H9 (cell line): Measurements from ENCODE around the gene HDLBP. TPM values are rescaled to one million over a fixed set of nuclear protein-coding genes. Genes with fewer than 3 reads are reported as not detected.
A peak's percentile ranks its signal among the peaks of the same experiment; 100 is the strongest.

Experiments used
- DNase-seq: peaks from one replicate; pipeline ENCODE4 v3.0.0-alpha.2; 2017
- H2AFZ ChIP-seq: one replicate; pipeline ENCODE4 v1.6.1; 2013; ENCODE audit warnings: mild to moderate bottlenecking, low read length, control low read depth, moderate library complexity
- H2AK5ac ChIP-seq: 2 replicates; pipeline ENCODE4 v1.6.1; 2013; ENCODE audit warnings: low read length, control low read depth, mixed read lengths; ENCODE audit not compliant: insufficient read length
- H2BK120ac ChIP-seq: one replicate; pipeline ENCODE4 v1.6.1; 2013; ENCODE audit warnings: low read depth, mild to moderate bottlenecking, low read length, control low read depth, inconsistent platforms; ENCODE audit not compliant: poor library complexity, severe bottlenecking
- H2BK12ac ChIP-seq: 2 replicates; pipeline ENCODE4 v1.6.1; 2013; ENCODE audit warnings: low read length, control low read depth, mixed read lengths, low read depth; ENCODE audit not compliant: insufficient read length
- H2BK15ac ChIP-seq: 2 replicates; pipeline ENCODE4 v1.6.1; 2013; ENCODE audit warnings: low read depth, low read length, control low read depth
- H2BK20ac ChIP-seq: one replicate; pipeline ENCODE4 v1.6.1; 2013; ENCODE audit warnings: low read depth, mild to moderate bottlenecking, low read length, control low read depth, inconsistent platforms; ENCODE audit not compliant: poor library complexity, severe bottlenecking
- H2BK5ac ChIP-seq: 2 replicates; pipeline ENCODE4 v1.6.1; 2013; ENCODE audit warnings: low read length, control low read depth, mixed read lengths; ENCODE audit not compliant: insufficient read length
- H3K14ac ChIP-seq: 2 replicates; pipeline ENCODE4 v1.6.1; 2013; ENCODE audit warnings: low read length, control low read depth; ENCODE audit not compliant: insufficient read depth
- H3K18ac ChIP-seq: 2 replicates; pipeline ENCODE4 v1.6.1; 2013; ENCODE audit warnings: low read depth, mild to moderate bottlenecking, mixed read lengths, low read length, control low read depth; ENCODE audit not compliant: insufficient read length
- H3K23ac ChIP-seq: 2 replicates; pipeline ENCODE4 v1.6.1; 2013; ENCODE audit warnings: low read length, control low read depth, mixed read lengths, low read depth; ENCODE audit not compliant: insufficient read length
- H3K23me2 ChIP-seq: 2 replicates; pipeline ENCODE4 v1.6.1; 2013; ENCODE audit warnings: low read depth, mild to moderate bottlenecking, mixed read lengths, low read length, control low read depth; ENCODE audit not compliant: insufficient read length, poor library complexity, severe bottlenecking
- H3K27ac ChIP-seq: 2 replicates; pipeline ENCODE4 v1.5.1; 2013; ENCODE audit warnings: low read length, control low read depth, mixed read lengths, low read depth; ENCODE audit not compliant: insufficient read length
- H3K27me3 ChIP-seq: 2 replicates; pipeline ENCODE4 v1.6.1; 2013; ENCODE audit warnings: low read length, control low read depth, inconsistent platforms; ENCODE audit not compliant: insufficient read depth
- H3K4ac ChIP-seq: 2 replicates; pipeline ENCODE4 v1.6.1; 2013; ENCODE audit warnings: low read depth, mild to moderate bottlenecking, control low read depth, inconsistent platforms, low read length, moderate library complexity
- H3K4me1 ChIP-seq: 2 replicates; pipeline ENCODE4 v1.6.1; 2013; ENCODE audit warnings: low read length, control low read depth, inconsistent platforms; ENCODE audit not compliant: insufficient read depth
- H3K4me2 ChIP-seq: 2 replicates; pipeline ENCODE4 v1.6.1; 2013; ENCODE audit warnings: low read length, control low read depth, mixed read lengths; ENCODE audit not compliant: insufficient read length, insufficient read depth
- H3K56ac ChIP-seq: 2 replicates; pipeline ENCODE4 v1.6.1; 2013; ENCODE audit warnings: low read depth, mild to moderate bottlenecking, mixed read lengths, low read length, control low read depth; ENCODE audit not compliant: insufficient read length
- H3K79me1 ChIP-seq: 2 replicates; pipeline ENCODE4 v1.6.1; 2013; ENCODE audit warnings: low read depth, mild to moderate bottlenecking, moderate library complexity, low read length, control low read depth, inconsistent platforms; ENCODE audit not compliant: insufficient read depth, poor library complexity, severe bottlenecking
- H3K79me2 ChIP-seq: 2 replicates; pipeline ENCODE4 v1.6.1; 2013; ENCODE audit warnings: low read length, control low read depth, inconsistent platforms; ENCODE audit not compliant: insufficient read depth
- H3K9ac ChIP-seq: 2 replicates; pipeline ENCODE4 v1.6.1; 2013; ENCODE audit warnings: low read length, control low read depth, mixed read lengths; ENCODE audit not compliant: insufficient read length; ENCODE audit errors: extremely low read depth
- H3K9me3 ChIP-seq: one replicate; pipeline ENCODE4 v1.6.1; 2013; ENCODE audit warnings: low read depth, low read length, inconsistent platforms; ENCODE audit not compliant: control insufficient read depth
- H3T11ph ChIP-seq: one replicate; pipeline ENCODE4 v1.6.1; 2013; ENCODE audit warnings: mild to moderate bottlenecking, low read length, control low read depth, inconsistent platforms
- H4K20me1 ChIP-seq: one replicate; pipeline ENCODE4 v1.6.1; 2013; ENCODE audit not compliant: control insufficient read depth, insufficient read length, insufficient read depth
- H4K5ac ChIP-seq: 2 replicates; pipeline ENCODE4 v1.6.1; 2013; ENCODE audit warnings: low read depth, mild to moderate bottlenecking, mixed read lengths, low read length, control low read depth; ENCODE audit not compliant: insufficient read length
- H4K8ac ChIP-seq: replicated peaks from 2 replicates; pipeline ENCODE4 v1.6.1; 2013; ENCODE audit warnings: low read length, control low read depth, mixed read lengths, low read depth; ENCODE audit not compliant: insufficient read length
- H4K91ac ChIP-seq: 2 replicates; pipeline ENCODE4 v1.6.1; 2013; ENCODE audit warnings: low read depth, mild to moderate bottlenecking, moderate library complexity, mixed read lengths, low read length, control low read depth; ENCODE audit not compliant: insufficient read length
- H3K27ac Mint-ChIP-seq, 3 experiments: 2 replicates in 2 of 3; 3 replicates in 1 of 3; pipeline ENCODE4 v1.8.0; 2020 to 2021; ENCODE audit warnings: mixed read lengths in 3 of 3, mild to moderate bottlenecking in 1 of 3, moderate library complexity in 1 of 3
- H3K27me3 Mint-ChIP-seq: 2 replicates; pipeline ENCODE4 v1.8.0; 2021; ENCODE audit warnings: low read depth, mild to moderate bottlenecking, moderate library complexity, mixed read lengths
- H3K36me3 Mint-ChIP-seq, 3 experiments: 2 replicates in 2 of 3; 3 replicates in 1 of 3; pipeline ENCODE4 v1.8.0; 2020 to 2021; ENCODE audit warnings: low read depth in 3 of 3, mixed read lengths in 3 of 3; ENCODE audit not compliant: insufficient read depth in 1 of 3
- H3K4me1 Mint-ChIP-seq, 2 experiments: 2 replicates each; pipeline ENCODE4 v1.8.0; 2020; ENCODE audit warnings: mixed read lengths in 2 of 2
- H3K4me3 Mint-ChIP-seq, 2 experiments: 2 replicates in 1 of 2; 3 replicates in 1 of 2; pipeline ENCODE4 v1.8.0; 2020 to 2021; ENCODE audit warnings: mild to moderate bottlenecking in 2 of 2, mixed read lengths in 2 of 2, moderate library complexity in 1 of 2
- H3K9me3 Mint-ChIP-seq, 2 experiments: 2 replicates in 1 of 2; 3 replicates in 1 of 2; pipeline ENCODE4 v1.8.0; 2020; ENCODE audit warnings: mild to moderate bottlenecking in 2 of 2, mixed read lengths in 2 of 2, moderate library complexity in 1 of 2
- WGBS: extraction: QIAGEN DNeasy Blood & Tissue Kit; methylation state at CpG from one replicate; pipeline ENCODE4 v1.1.7; 2013; ENCODE audit warnings: missing lambda C conversion rate, low lambda C conversion rate, mixed read lengths; ENCODE audit not compliant: insufficient read length; ENCODE audit errors: extremely low coverage; 5-methylcytosine and 5-hydroxymethylcytosine counted together
- total RNA-seq: library from RNA; stranded (reverse); gene quantifications from 2 replicates; pipeline ENCODE4 v1.2.1, GENCODE V29; 2021
- TF ChIP-seq, protein P1 (sequence below): fragments of 200-600 bp; sonication (generic); conservative IDR thresholded peaks from 3 replicates; pipeline ENCODE4 v1.8.0; 2021; ENCODE audit warnings: antibody characterized with exemption, mild to moderate bottlenecking

The HDLBP gene
- total RNA-seq, 1 experiment from 2014 or later, result 364 TPM

DNA sequence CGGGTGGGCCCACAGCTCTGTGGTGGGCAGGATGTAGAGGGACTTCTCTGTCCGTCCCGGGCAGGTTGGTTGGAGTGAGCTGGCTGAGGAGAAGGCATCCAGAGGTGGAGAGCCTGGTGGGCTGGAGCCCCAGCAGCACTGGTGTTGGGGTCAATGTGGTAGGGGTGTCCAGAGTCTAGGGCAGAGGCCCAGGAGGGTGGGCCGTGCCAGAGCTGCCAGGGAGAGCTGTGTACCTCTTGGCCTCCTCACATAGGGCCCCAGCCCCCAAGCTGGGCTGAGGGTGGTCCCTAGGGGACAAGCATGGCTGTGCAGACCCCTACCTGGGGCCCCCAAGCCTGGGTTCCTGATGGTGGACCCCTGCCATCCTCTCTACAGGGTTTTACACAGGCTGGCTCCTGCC is 111.0 kb downstream of the HDLBP start:
- H3K4me1 Mint-ChIP-seq, result peaks cover 0 to 4% of the 10 kb centered on the region in 2 experiments; a peak in 1 of 4 replicates
- H4K8ac ChIP-seq, result no peak overlapping the region
- no peaks in the 10 kb centered on the region for H3K79me1 ChIP-seq
- H2AFZ ChIP-seq, result no peak overlapping the region
- H3K23me2 ChIP-seq, result no peaks in the 10 kb centered on the region
- TF ChIP-seq, protein P1, sequence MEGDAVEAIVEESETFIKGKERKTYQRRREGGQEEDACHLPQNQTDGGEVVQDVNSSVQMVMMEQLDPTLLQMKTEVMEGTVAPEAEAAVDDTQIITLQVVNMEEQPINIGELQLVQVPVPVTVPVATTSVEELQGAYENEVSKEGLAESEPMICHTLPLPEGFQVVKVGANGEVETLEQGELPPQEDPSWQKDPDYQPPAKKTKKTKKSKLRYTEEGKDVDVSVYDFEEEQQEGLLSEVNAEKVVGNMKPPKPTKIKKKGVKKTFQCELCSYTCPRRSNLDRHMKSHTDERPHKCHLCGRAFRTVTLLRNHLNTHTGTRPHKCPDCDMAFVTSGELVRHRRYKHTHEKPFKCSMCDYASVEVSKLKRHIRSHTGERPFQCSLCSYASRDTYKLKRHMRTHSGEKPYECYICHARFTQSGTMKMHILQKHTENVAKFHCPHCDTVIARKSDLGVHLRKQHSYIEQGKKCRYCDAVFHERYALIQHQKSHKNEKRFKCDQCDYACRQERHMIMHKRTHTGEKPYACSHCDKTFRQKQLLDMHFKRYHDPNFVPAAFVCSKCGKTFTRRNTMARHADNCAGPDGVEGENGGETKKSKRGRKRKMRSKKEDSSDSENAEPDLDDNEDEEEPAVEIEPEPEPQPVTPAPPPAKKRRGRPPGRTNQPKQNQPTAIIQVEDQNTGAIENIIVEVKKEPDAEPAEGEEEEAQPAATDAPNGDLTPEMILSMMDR, result no peak
- H2BK20ac ChIP-seq, result no peak overlapping the region
- H3K4me2 ChIP-seq, result no peak overlapping the region
- no peak overlapping the region for H2BK15ac ChIP-seq
- no peaks in the 10 kb centered on the region for H3K9me3 Mint-ChIP-seq
- H3K27me3 Mint-ChIP-seq, result no peaks in the 10 kb centered on the region; the same call in none of the 2 replicates
- no peak overlapping the region for H2BK5ac ChIP-seq
- H3T11ph ChIP-seq, result no peak overlapping the region
- no peak overlapping the region for H3K14ac ChIP-seq
- no peak overlapping the region for H4K5ac ChIP-seq
- H3K27ac Mint-ChIP-seq, result peak overlapping the region in 1 of 3 experiments; percentile 86; a peak in 1 of 7 replicates
- H3K23ac ChIP-seq, result no peak overlapping the region
- H4K20me1 ChIP-seq, result no peaks in the 10 kb centered on the region
- DNase-seq, result no peak
- H3K4me1 ChIP-seq, result no peaks in the 10 kb centered on the region
- H3K4me3 Mint-ChIP-seq, result no peak overlapping the region
- H3K27ac ChIP-seq, result no peak overlapping the region
- H3K27me3 ChIP-seq, result no peaks in the 10 kb centered on the region
- H3K9ac ChIP-seq, result no peak overlapping the region
- H2AK5ac ChIP-seq, result no peak overlapping the region
- no peak overlapping the region for H3K56ac ChIP-seq
- no peak overlapping the region for H4K91ac ChIP-seq
- no peaks in the 10 kb centered on the region; a peak in 1 of 7 replicates for H3K36me3 Mint-ChIP-seq
- no peaks in the 10 kb centered on the region for H3K9me3 ChIP-seq
- no peak overlapping the region for H2BK120ac ChIP-seq
- H3K4ac ChIP-seq, result no peak overlapping the region
- H2BK12ac ChIP-seq, result no peak overlapping the region
- H3K18ac ChIP-seq, result no peak overlapping the region
- H3K79me2 ChIP-seq, result no peaks in the 10 kb centered on the region
- no CpG with 5 or more reads among the region's 4 CpGs for WGBS
